Measurements from ENCODE around the gene STAC.

The STAC gene

GRCh38 chr3:36380221-36381031, at the start of gene STAC:
TSS of gene STAC (plus strand) at chr3:36380504. CDS start at chr3:36380644, 140 bp downstream.
- peak; percentile 40 for DNase-seq

GRCh38 chr3:36332139-36332538, 48.2 kb upstream of the STAC start:
- DNase-seq, result no peak

GRCh38 chr3:36362216-36362615, 18.1 kb upstream of the STAC start:
- DNase-seq, result no peak

GRCh38 chr3:36362973-36363372, 17.3 kb upstream of the STAC start:
- no peak for DNase-seq

- no peak for DNase-seq
Observed at GRCh38 chr3:36364260-36364659, 16.0 kb upstream of the STAC start.

- no peak for DNase-seq
Observed at GRCh38 chr3:36365829-36366228, 14.5 kb upstream of the STAC start.

- DNase-seq, result no peak
Observed at GRCh38 chr3:36366308-36366707, 14.0 kb upstream of the STAC start.

GRCh38 chr3:36367912-36368573, 12.3 kb upstream of the STAC start:
- DNase-seq, result no peak

GRCh38 chr3:36372534-36372935, 7.8 kb upstream of the STAC start:
- no peak for DNase-seq

- DNase-seq, result no peak
Observed at GRCh38 chr3:36373084-36373483, 7.2 kb upstream of the STAC start.

GRCh38 chr3:36373666-36374065, 6.6 kb upstream of the STAC start:
- no peak for DNase-seq

GRCh38 chr3:36379872-36380220, 458 bp upstream of the STAC start:
- no peak for DNase-seq

- no peak for DNase-seq
Observed at GRCh38 chr3:36381311-36381956, 1.1 kb downstream of the STAC start.

GRCh38 chr3:36393563-36393962, 13.3 kb downstream of the STAC start:
- DNase-seq, result no peak

GRCh38 chr3:36394176-36394575, 13.9 kb downstream of the STAC start:
- DNase-seq, result no peak

- DNase-seq, result peak; percentile 52
Observed at GRCh38 chr3:36397841-36398240, 17.5 kb downstream of the STAC start.

GRCh38 chr3:36399933-36400332, 19.6 kb downstream of the STAC start:
- no peak for DNase-seq

- no peak for DNase-seq
Observed at GRCh38 chr3:36401056-36401455, 20.8 kb downstream of the STAC start.

- DNase-seq, result no peak
Observed at GRCh38 chr3:36403661-36404060, 23.4 kb downstream of the STAC start.

GRCh38 chr3:36405190-36405589, 24.9 kb downstream of the STAC start:
- DNase-seq, result no peak

GRCh38 chr3:36408146-36408545, 27.8 kb downstream of the STAC start:
- DNase-seq, result no peak

GRCh38 chr3:36409862-36410261, 29.6 kb downstream of the STAC start:
- no peak for DNase-seq

GRCh38 chr3:36411587-36411986, 31.3 kb downstream of the STAC start:
- DNase-seq, result no peak

- no peak for DNase-seq
Observed at GRCh38 chr3:36416599-36416998, 36.3 kb downstream of the STAC start.

All from left hindlimb (tissue), 1 donor.